ENCODE data around the gene SLC25A38. TPM values are rescaled to one million over a fixed set of nuclear protein-coding genes. Genes with fewer than 3 reads are reported as not detected.

The SLC25A38 gene
- total RNA-seq, 1 donor from 2014 or later = 19.3 TPM

- H3K36me3 Mint-ChIP-seq = no peaks in the 10 kb centered on the region
- no peak overlapping the region for H2AFZ ChIP-seq (replicated peaks)
- no peak overlapping the region for H3K4me2 ChIP-seq
- no peaks in the 10 kb centered on the region for H3K27me3 ChIP-seq
- H3K79me2 ChIP-seq (ENCODE audit: low read depth) = no peaks in the 10 kb centered on the region
- no peak overlapping the region for H3K27ac Mint-ChIP-seq
- H3K9me3 Mint-ChIP-seq = no peaks in the 10 kb centered on the region
- DNase-seq (ENCODE audit: low spot score) = no peak
- H3K4me1 ChIP-seq = no peaks in the 10 kb centered on the region
- TF ChIP-seq CTCF (IDR thresholded peaks at IDR 0.05) = no peak
- TF ChIP-seq EZH2phosphoT487 (IDR thresholded peaks at IDR 0.05) = no peak
- TF ChIP-seq EZH2 (IDR thresholded peaks at IDR 0.05) = no peak
- H3F3A ChIP-seq (ENCODE audit: low read depth) = no peaks in the 10 kb centered on the region
- H3K27ac ChIP-seq = no peak overlapping the region
- H3K4me1 Mint-ChIP-seq = no peaks in the 10 kb centered on the region
- H3K36me3 ChIP-seq = no peaks in the 10 kb centered on the region
- H4K20me1 ChIP-seq (ENCODE audit: low read depth) = no peaks in the 10 kb centered on the region
- no peak overlapping the region for H3K4me3 ChIP-seq
- no peaks in the 10 kb centered on the region for H3K27me3 Mint-ChIP-seq (ENCODE audit: insufficient read depth, low read depth)
- no peak overlapping the region for H3K9ac ChIP-seq
- no peaks in the 10 kb centered on the region for H3K9me3 ChIP-seq (ENCODE audit: low read depth)
- no peak overlapping the region for H3K4me3 Mint-ChIP-seq
These were observed 24.8 kb upstream of the SLC25A38 start for GRCh38 chr3:39358333-39358732.

GRCh38 chr3:39361252-39361927 lies 21.8 kb upstream of the SLC25A38 start:
- H3K4me3 ChIP-seq = no peak overlapping the region
- no peaks in the 10 kb centered on the region for H3F3A ChIP-seq (ENCODE audit: low read depth)
- H3K79me2 ChIP-seq (ENCODE audit: low read depth) = no peaks in the 10 kb centered on the region
- no peaks in the 10 kb centered on the region for H3K27me3 ChIP-seq
- H3K36me3 Mint-ChIP-seq = no peaks in the 10 kb centered on the region
- H3K4me1 Mint-ChIP-seq = no peaks in the 10 kb centered on the region
- no peak overlapping the region for H3K4me3 Mint-ChIP-seq
- H3K9me3 ChIP-seq (ENCODE audit: low read depth) = no peaks in the 10 kb centered on the region
- no peaks in the 10 kb centered on the region for H3K4me1 ChIP-seq
- H3K36me3 ChIP-seq = no peaks in the 10 kb centered on the region
- H3K4me2 ChIP-seq = no peak overlapping the region
- H3K27me3 Mint-ChIP-seq (ENCODE audit: insufficient read depth, low read depth) = no peaks in the 10 kb centered on the region
- no peaks in the 10 kb centered on the region for H4K20me1 ChIP-seq (ENCODE audit: low read depth)
- H3K27ac ChIP-seq = no peak overlapping the region
- TF ChIP-seq EZH2 (IDR thresholded peaks at IDR 0.05) = no peak
- TF ChIP-seq EZH2phosphoT487 (IDR thresholded peaks at IDR 0.05) = no peak
- no peak for TF ChIP-seq CTCF (IDR thresholded peaks at IDR 0.05)
- H3K27ac Mint-ChIP-seq = no peak overlapping the region
- no peak overlapping the region for H3K9ac ChIP-seq
- no peaks in the 10 kb centered on the region for H3K9me3 Mint-ChIP-seq
- H2AFZ ChIP-seq (replicated peaks) = no peak overlapping the region
- no peak for DNase-seq (ENCODE audit: low spot score)

- H3K4me1 ChIP-seq = no peaks in the 10 kb centered on the region
- Mint-ChIP-seq H3K36me3 (no peaks in the 10 kb centered on the region), H3K27me3 (ENCODE audit: insufficient read depth, low read depth) (no peaks in the 10 kb centered on the region), H3K9me3 (no peaks in the 10 kb centered on the region), H3K27ac (no peak overlapping the region), H3K4me3 (no peak overlapping the region), H3K4me1 (no peaks in the 10 kb centered on the region)
- DNase-seq (ENCODE audit: low spot score) = no peak
- H3K79me2 ChIP-seq (ENCODE audit: low read depth) = no peaks in the 10 kb centered on the region
- H3K4me2 ChIP-seq = no peak overlapping the region
- H3K9me3 ChIP-seq (ENCODE audit: low read depth) = no peaks in the 10 kb centered on the region
- no peaks in the 10 kb centered on the region for H3F3A ChIP-seq (ENCODE audit: low read depth)
- no peak overlapping the region for H3K27ac ChIP-seq
- H4K20me1 ChIP-seq (ENCODE audit: low read depth) = no peaks in the 10 kb centered on the region
- no peak overlapping the region for H3K9ac ChIP-seq
- H2AFZ ChIP-seq (replicated peaks) = no peak overlapping the region
- H3K27me3 ChIP-seq = no peaks in the 10 kb centered on the region
- H3K4me3 ChIP-seq = no peak overlapping the region
- H3K36me3 ChIP-seq = no peaks in the 10 kb centered on the region
- TF ChIP-seq EZH2 (IDR thresholded peaks at IDR 0.05) (no peak), CTCF (IDR thresholded peaks at IDR 0.05) (no peak), EZH2phosphoT487 (IDR thresholded peaks at IDR 0.05) (no peak)
These were observed 21.0 kb upstream of the SLC25A38 start for GRCh38 chr3:39362192-39362591.

Measured in neural progenitor cell (in vitro differentiated cells).